GM23338 (cell line): Measurements from ENCODE around the gene GLCE. TPM values are rescaled to one million over a fixed set of nuclear protein-coding genes. Genes with fewer than 3 reads are reported as not detected.

Source experiments
- ATAC-seq: fragments of 200-7000 bp; cut with Tn5 transposase; 3 replicates; pipeline ENCODE4 v1.9.1; 2020
- DNase-seq: peaks from one replicate; pipeline ENCODE4 v3.0.0-alpha.2; 2015; ENCODE audit warnings: low spot score
- H2AFZ ChIP-seq: fragments of 200-600 bp; sonication (generic); 2 replicates; pipeline ENCODE4 v1.8.0; 2016; ENCODE audit warnings: antibody characterized with exemption, mild to moderate bottlenecking, moderate library complexity
- H3F3A ChIP-seq: fragments of 200-600 bp; sonication (generic); replicated peaks from 2 replicates; pipeline ENCODE4 v1.8.0; 2017; ENCODE audit warnings: antibody characterized with exemption, mixed run types, low read depth
- H3K27ac ChIP-seq: fragments of 200-600 bp; sonication (generic); 2 replicates; pipeline ENCODE4 v1.6.1; 2016; ENCODE audit warnings: low read depth
- H3K27me3 ChIP-seq: fragments of 200-600 bp; sonication (generic); 2 replicates; pipeline ENCODE4 v1.8.0; 2016; ENCODE audit warnings: mild to moderate bottlenecking, mixed run types, moderate library complexity; ENCODE audit not compliant: insufficient read depth
- H3K36me3 ChIP-seq: fragments of 200-600 bp; sonication (generic); 2 replicates; pipeline ENCODE4 v1.8.0; 2016; ENCODE audit warnings: mild to moderate bottlenecking; ENCODE audit not compliant: insufficient read depth
- H3K4me1 ChIP-seq: fragments of 200-600 bp; sonication (generic); 2 replicates; pipeline ENCODE4 v1.8.0; 2016; ENCODE audit warnings: mild to moderate bottlenecking, moderate library complexity; ENCODE audit not compliant: insufficient read depth
- H3K4me2 ChIP-seq: fragments of 200-600 bp; sonication (generic); 2 replicates; pipeline ENCODE4 v1.7.1; 2017; ENCODE audit warnings: mixed run types
- H3K4me3 ChIP-seq: fragments of 200-600 bp; sonication (generic); 2 replicates; pipeline ENCODE4 v1.6.1; 2016; ENCODE audit warnings: mixed run types
- H3K79me2 ChIP-seq: fragments of 200-600 bp; sonication (generic); replicated peaks from 2 replicates; pipeline ENCODE4 v1.8.0; 2017; ENCODE audit warnings: mild to moderate bottlenecking; ENCODE audit not compliant: insufficient read depth
- H3K9me2 ChIP-seq: fragments of 200-600 bp; sonication (generic); 2 replicates; pipeline ENCODE4 v1.8.0; 2017; ENCODE audit not compliant: insufficient read depth
- H4K20me1 ChIP-seq: fragments of 200-600 bp; sonication (generic); replicated peaks from 2 replicates; pipeline ENCODE4 v1.8.0; 2017; ENCODE audit warnings: mild to moderate bottlenecking; ENCODE audit not compliant: insufficient read depth
- H3K27ac Mint-ChIP-seq: 2 replicates; pipeline ENCODE4 v1.8.0; 2020; ENCODE audit warnings: inconsistent platforms, mild to moderate bottlenecking, moderate library complexity, mixed read lengths
- H3K27me3 Mint-ChIP-seq: 3 replicates; pipeline ENCODE4 v1.8.0; 2022; ENCODE audit warnings: low read depth, mild to moderate bottlenecking, moderate library complexity, mixed read lengths, inconsistent platforms; ENCODE audit not compliant: insufficient read depth, poor library complexity
- H3K36me3 Mint-ChIP-seq: 3 replicates; pipeline ENCODE4 v1.8.0; 2021; ENCODE audit warnings: low read depth, mild to moderate bottlenecking, inconsistent platforms, moderate library complexity, mixed read lengths
- H3K4me1 Mint-ChIP-seq: 3 replicates; pipeline ENCODE4 v1.8.0; 2020; ENCODE audit warnings: mild to moderate bottlenecking, inconsistent platforms, mixed read lengths
- H3K4me3 Mint-ChIP-seq: 3 replicates; pipeline ENCODE4 v1.8.0; 2021; ENCODE audit warnings: moderate library complexity, mild to moderate bottlenecking, inconsistent platforms, mixed read lengths
- H3K9me3 Mint-ChIP-seq: 3 replicates; pipeline ENCODE4 v1.8.0; 2020; ENCODE audit warnings: moderate library complexity, mild to moderate bottlenecking, inconsistent platforms, mixed read lengths
- CREB1 ChIP-seq: fragments of 250-450 bp; sonication (Bioruptor Pico); IDR thresholded peaks from 2 replicates; pipeline ENCODE4 v1.5.0; 2020; ENCODE audit warnings: low read depth, mild to moderate bottlenecking, moderate library complexity
- ETS1 ChIP-seq: IDR thresholded peaks from 2 replicates; pipeline ENCODE4 v1.6.1; 2016; ENCODE audit warnings: antibody characterized with exemption
- EZH2phosphoT487 ChIP-seq: fragments of 200-600 bp; sonication (generic); IDR thresholded peaks from one replicate; pipeline ENCODE4 v1.8.1; 2018; ENCODE audit warnings: antibody characterized with exemption; ENCODE audit not compliant: unreplicated experiment
- JUNB ChIP-seq: IDR thresholded peaks from one replicate; pipeline ENCODE4 v1.6.1; 2016; ENCODE audit warnings: antibody characterized with exemption; ENCODE audit not compliant: unreplicated experiment
- REST ChIP-seq: IDR thresholded peaks from one replicate; pipeline ENCODE4 v1.6.1; 2018; ENCODE audit warnings: antibody characterized with exemption; ENCODE audit not compliant: unreplicated experiment
- ZNF114 ChIP-seq: fragments of 250-450 bp; sonication (Bioruptor Pico); IDR thresholded peaks from 2 replicates; pipeline ENCODE4 v1.5.0; 2020; ENCODE audit warnings: mild to moderate bottlenecking, moderate library complexity
- ZNF331 ChIP-seq: fragments of 250-450 bp; sonication (Bioruptor Pico); IDR thresholded peaks from 2 replicates; pipeline ENCODE4 v1.5.0; 2020; ENCODE audit warnings: low read depth, mild to moderate bottlenecking, moderate library complexity
- polyA plus RNA-seq: library from polyadenylated mRNA; unstranded; fragments of >200 nt; fragmentation: Nextera tagmentation; extraction: Ambion mirVana; gene quantifications from 2 replicates; pipeline ENCODE4 v1.2.1, GENCODE V29; 2016
- total RNA-seq: library from RNA; depleted of rRNA; stranded (reverse); fragments of >200 nt; shearing (Covaris generic); gene quantifications from 2 replicates; pipeline ENCODE4 v1.2.3, GENCODE V29; 2014

Gene GLCE
- total and polyA plus RNA-seq, 2 experiments from 2014 or later, result 7.5 to 15.5 TPM

GRCh38 chr15:69134791-69135190 is 25.6 kb upstream of the GLCE start:
- no peak overlapping the region for H3K27ac Mint-ChIP-seq

GRCh38 chr15:69135499-69135898 is 24.9 kb upstream of the GLCE start:
- no peak for ATAC-seq
- Mint-ChIP-seq H3K9me3 (no peaks in the 10 kb centered on the region), H3K27ac (no peak overlapping the region), H3K4me1 (peaks cover 24% of the 10 kb centered on the region), H3K4me3 (no peak overlapping the region), H3K36me3 (no peaks in the 10 kb centered on the region), H3K27me3 (peaks cover 8% of the 10 kb centered on the region)
- Histone ChIP-seq H2AFZ (no peak overlapping the region), H3K4me3 (no peak overlapping the region), H3K36me3 (no peaks in the 10 kb centered on the region), H3K27ac (no peak overlapping the region), H3F3A (no peaks in the 10 kb centered on the region), H3K9me2 (peaks cover 8% of the 10 kb centered on the region; the same call in 1 of the 2 replicates), H3K4me2 (no peak overlapping the region), H3K79me2 (no peaks in the 10 kb centered on the region), H3K27me3 (no peaks in the 10 kb centered on the region), H4K20me1 (no peaks in the 10 kb centered on the region), H3K4me1 (peaks cover 4% of the 10 kb centered on the region; the same call in 1 of the 2 replicates)
- no peak for DNase-seq
- TF ChIP-seq JUNB, result no peak
- TF ChIP-seq EZH2phosphoT487, result no peak
- TF ChIP-seq ZNF114 (CRISPR knock-in tag), result no peak

More at GRCh38 chr15:69134791-69135190, 25.6 kb upstream of the GLCE start:
- Mint-ChIP-seq H3K4me1 (peaks cover 31% of the 10 kb centered on the region), H3K27me3 (peaks cover 10% of the 10 kb centered on the region), H3K4me3 (no peak overlapping the region), H3K36me3 (no peaks in the 10 kb centered on the region), H3K9me3 (no peaks in the 10 kb centered on the region)
- Histone ChIP-seq H3K4me1 (peaks cover 5% of the 10 kb centered on the region), H3K27me3 (no peaks in the 10 kb centered on the region), H3F3A (no peaks in the 10 kb centered on the region), H3K79me2 (no peaks in the 10 kb centered on the region), H3K9me2 (peaks cover 8% of the 10 kb centered on the region; the same call in 1 of the 2 replicates), H2AFZ (no peak overlapping the region), H3K36me3 (no peaks in the 10 kb centered on the region), H3K4me2 (no peak overlapping the region), H4K20me1 (no peaks in the 10 kb centered on the region), H3K27ac (no peak overlapping the region), H3K4me3 (no peak overlapping the region)
- DNase-seq (no peak), ATAC-seq (no peak)
- TF ChIP-seq CREB1 (CRISPR knock-in tag) (no peak), ETS1 (no peak), REST (no peak), ZNF114 (CRISPR knock-in tag) (no peak), ZNF331 (CRISPR knock-in tag) (no peak)
